NCI-H2171 treated with DMSO at 0.1 percent for 48 hours (cell line): ENCODE results near the gene EIF6.
"Not testable (repeated sequence)": the region's sequence is repeated elsewhere in the genome, so short reads cannot be mapped to it uniquely, and the experiment has no call there.

ENCODE experiments used
- DNase-seq: peaks from one replicate; lab custom pipeline; 2025; lab: John Stamatoyannopoulos, UW

The EIF6 gene

DNA sequence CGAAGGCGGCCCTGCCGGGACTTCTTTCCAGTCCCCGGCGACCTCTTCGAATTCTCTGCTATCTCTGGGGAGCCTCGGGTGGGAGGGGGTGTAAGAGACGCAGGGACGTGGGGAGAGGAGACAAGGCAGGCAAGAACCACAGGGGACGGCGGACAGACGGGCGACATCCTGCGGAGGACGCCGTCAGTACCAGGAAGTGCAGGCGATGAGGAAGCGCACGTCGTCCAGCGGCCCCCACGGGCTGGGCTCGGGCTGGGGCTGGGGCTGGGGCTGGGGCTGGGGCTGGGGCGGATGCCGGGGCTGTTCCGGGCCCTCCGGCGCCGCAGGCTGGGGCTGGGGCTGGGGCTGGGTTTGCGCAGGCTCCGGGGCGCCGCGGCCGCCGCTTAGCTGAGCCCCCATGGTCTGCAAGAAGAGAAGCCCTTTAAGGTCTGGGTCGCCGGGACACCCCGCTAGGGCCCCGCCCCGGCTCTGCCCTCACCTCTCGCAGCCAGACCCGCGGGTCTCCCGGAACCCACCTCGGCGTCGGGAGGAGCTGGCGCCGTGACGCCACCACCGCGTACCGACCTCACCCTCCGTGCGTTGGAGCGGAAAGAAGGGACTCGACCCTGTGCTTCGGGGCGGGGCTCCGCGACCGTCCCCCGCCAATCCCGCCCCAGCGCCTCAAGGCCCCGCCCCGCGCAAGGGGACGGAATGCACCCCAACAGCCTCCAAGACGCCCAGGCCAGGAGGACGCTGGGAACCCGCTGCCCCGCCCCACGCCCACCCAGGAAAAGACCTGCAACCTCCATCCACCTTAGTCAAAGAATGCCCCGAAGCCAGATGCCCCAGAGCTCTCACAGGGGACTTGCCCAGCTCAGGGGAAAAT is 6.8 kb downstream of the EIF6 start, which contains the start of gene MMP24OS:
MMP24OS (minus strand) TSS at position 592 of the 865 bp plus-strand sequence; CDS start at position 399, 193 bp downstream.
- peak; percentile 81 for DNase-seq

DNA sequence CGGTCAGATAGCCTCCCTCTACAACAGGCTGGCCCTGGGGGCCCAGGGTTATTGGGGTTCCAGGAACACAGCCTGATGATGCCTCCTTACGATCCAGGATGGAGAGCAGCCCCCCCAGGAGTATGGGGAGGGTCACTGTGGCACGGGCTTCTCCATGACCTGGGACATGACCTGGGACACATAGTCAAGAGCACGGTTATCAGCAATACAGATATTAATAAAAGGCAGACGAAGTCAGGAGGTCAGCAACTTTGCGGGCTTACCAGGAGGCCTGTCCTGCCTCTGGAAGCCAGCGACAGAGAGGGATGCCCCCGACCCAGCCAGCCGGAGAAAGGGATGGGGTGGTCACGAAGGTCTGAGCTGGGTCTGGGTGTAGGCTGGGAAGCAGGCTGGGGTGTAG is 7.4 kb downstream of the EIF6 start:
- DNase-seq: no peak

DNA sequence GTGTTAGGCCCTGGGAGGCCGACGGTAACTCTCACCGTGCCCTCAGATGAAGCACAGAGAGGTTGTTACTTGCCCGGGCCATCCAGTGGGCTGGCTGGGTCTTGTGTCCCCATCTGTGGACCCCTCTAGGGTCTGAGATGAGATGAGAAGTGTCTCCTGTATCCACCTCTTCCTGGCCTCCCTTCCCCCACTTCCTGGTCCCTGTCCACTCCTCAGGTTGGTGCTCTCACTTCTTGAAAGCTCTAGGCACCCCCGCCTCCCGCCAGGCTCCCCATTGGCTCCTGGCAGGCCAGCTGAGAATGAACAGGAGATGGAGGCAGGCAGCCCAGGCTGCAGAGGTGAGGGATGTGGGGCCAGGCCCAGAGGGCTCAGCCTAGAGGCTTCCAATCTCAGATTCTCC is 8.2 kb downstream of the EIF6 start:
- DNase-seq: no peak

GRCh38 chr20:35275741-35276251 is 8.8 kb downstream of the EIF6 start:
- DNase-seq: no peak

- no peak for DNase-seq
Measured at GRCh38 chr20:35274172-35275092, 10.1 kb downstream of the EIF6 start.

DNA sequence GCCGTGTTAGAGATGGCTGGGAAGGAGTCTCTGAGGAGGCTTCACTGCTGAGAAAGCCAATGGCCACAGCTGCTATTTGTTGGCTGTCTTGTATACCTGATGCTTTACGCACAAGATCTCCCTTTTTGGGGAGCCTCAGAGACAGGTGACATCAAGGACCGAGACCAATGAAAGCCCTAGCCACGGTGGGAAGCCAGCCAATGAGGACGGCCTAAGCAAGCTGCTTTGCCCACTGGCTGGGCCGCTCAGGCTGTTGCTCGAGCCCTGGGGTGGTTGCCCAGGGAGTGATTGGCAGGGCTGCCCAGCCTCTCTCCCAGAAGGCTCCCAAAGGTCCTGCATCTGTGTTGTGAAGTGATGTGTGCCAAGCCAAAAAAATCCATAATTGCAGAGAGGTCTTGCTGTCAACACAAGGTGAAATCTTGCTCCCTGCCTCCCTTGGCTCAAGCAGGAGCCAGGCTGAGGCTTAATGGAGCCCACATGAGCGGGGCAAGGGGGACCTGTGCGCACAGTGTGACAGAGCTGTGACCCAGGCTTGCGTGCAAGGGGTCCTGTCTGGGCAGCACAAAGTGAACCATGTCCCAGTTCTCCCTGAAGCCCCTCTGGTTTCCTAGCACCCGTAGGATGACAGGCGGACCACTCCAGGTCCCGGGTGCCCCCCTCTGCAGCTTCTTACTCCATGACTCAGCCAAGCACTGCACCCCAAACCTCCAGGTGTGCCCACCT is 11.0 kb downstream of the EIF6 start:
- no peak for DNase-seq

- no peak for DNase-seq
Measured at GRCh38 chr20:35271904-35272303, 12.7 kb downstream of the EIF6 start.

DNA sequence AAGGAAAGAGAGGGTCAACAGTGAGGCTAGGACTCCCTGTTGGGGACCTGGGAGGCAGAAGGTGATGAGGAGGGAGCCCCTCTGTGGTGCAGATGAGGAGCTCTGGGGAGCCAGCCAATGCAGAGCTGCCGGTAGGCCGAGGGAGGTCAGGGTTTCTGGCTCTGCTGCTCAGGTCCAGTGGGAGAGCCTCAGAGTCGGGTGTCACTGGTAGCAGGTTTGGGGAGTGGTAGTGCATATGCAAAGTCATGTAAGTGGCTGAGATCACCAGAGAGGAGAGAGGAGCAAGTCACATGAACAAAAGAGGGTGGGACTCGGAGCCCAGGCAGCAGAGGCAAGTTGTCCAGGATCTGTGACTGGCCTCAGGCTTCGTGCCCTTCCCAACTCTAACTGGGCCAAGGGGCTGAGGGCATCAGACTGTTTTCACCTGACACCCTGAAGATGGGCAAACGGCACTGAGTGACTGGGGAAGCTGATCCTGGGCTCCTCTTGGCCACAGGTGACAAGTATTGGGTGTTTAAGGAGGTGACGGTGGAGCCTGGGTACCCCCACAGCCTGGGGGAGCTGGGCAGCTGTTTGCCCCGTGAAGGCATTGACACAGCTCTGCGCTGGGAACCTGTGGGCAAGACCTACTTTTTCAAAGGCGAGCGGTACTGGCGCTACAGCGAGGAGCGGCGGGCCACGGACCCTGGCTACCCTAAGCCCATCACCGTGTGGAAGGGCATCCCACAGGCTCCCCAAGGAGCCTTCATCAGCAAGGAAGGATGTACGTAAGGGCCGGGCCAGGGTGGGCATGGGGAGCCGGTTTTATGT is 13.3 kb downstream of the EIF6 start:
- no peak for DNase-seq

DNA sequence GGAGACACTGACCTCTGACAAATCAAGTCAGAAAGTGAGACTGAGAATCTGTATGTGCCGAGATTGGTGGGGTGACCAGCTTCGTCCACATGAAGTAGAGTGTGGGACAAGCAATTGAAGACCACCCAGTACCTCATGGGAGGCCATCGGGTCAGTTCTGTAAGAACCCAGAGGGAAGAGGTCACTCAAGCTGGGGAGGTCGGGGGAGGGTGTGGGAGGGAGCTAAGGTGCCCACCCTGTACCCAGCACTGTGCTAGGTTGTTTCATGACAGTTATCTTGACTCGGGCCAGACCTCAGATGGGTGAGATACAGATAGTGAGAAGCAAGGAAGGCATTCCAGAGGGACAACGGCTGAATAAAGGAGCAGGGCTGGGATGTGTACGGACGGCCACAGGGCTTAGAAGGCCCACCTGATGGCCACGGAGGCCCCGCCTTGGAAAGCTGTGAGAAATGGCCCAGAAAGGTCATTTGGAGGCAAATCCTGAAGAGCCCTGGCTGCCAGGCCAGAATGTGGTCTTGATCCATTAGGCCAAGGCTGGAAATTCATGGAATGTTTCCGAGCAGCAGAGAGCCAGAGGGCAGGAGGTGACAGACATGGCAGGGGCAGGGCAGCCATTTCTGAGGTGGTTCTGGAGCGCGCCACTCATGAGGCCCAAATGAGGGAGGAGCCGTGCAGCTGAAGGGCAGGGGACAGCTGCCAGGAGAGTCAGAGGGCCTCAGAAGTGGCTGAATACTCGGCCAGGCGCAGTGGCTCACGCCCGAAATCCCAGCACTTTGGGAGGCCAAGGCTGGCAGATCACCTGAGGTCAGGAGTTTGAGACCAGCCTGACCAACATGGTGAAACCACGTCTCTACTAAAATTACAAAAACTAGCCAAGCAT is 14.3 kb downstream of the EIF6 start:
- DNase-seq: no peak

- peak; percentile 39 for DNase-seq
Measured at GRCh38 chr20:35269055-35269781, 15.4 kb downstream of the EIF6 start.

GRCh38 chr20:35267092-35267491 is 17.5 kb downstream of the EIF6 start:
- no peak for DNase-seq

GRCh38 chr20:35264755-35265154 is 19.8 kb downstream of the EIF6 start:
- peak; percentile 41 for DNase-seq

GRCh38 chr20:35263532-35264341 is 20.8 kb downstream of the EIF6 start:
- DNase-seq: peak; percentile 82

DNA sequence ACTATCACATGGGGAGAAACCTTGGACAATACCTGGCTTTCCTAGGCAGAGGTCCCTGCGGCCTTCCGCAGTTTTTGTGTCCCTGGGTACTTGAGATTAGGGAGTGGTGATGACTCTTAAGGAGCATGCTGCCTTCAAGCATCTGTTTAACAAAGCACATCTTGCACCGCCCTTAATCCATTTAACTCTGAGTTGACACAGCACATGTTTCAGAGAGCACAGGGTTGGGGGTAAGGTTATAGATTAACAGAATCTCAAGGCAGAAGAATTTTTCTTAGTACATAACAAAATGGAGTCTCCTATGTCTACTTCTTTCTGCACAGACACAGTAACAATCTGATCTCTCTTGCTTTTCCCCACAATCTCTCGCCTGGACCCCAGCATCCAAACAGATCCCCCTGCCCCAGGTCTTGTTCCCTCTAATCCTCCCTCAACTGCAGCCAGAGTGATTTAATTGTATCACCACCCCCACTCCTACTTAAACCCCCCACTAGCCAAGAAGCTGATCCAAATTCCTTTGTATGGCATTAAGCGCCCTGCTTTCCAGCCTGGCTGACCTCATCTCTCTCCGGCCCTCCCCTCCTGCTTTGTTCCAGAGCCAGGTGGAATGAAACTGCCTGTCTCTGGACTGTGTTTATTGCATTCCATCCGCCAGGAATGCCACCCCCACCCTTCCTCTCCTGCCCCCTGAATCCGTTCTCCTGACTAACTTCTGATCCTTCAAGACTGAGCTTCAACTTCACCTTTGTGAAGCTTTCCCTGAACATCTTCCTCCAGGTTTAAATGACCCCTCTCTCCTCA is 21.6 kb downstream of the EIF6 start:
- DNase-seq: not testable (repeated sequence)

DNA sequence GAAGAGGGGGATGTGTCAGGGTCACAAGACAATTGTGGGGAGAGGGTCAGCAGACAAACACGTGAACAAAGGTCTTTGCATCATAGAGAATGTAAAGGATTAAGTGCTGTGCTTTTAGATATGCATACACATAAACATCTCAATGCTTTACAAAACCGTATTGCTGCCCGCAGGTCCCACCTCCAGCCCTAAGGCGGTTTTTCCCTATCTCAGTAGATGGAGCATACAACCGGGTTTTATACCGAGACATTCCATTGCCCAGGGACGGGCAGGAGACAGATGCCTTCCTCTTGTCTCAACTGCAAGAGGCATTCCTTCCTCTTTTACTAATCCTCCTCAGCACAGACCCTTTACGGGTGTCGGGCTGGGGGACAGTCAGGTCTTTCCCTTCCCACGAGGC is 22.3 kb downstream of the EIF6 start:
- DNase-seq: not testable (repeated sequence)

DNA sequence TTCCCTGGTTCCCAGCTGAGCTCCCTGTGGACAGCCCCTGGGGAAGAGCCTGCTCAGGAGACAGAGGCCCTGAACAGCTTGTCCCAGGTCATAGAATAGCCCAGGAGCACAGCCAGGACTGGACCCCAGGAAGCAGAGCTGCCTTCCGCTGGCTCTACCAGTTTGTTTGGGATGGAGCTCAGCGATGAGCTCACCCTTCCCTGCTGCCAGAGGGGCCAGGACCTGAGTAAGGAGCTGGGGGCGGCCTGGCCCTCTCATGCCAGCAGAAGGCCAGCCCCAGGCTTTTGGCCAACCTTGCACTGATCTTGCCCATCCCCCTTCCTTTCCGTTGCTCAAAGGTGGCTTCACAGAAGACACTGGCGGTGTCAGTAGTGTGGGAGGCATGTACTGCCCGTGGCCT is 24.1 kb downstream of the EIF6 start:
- DNase-seq: no peak

- DNase-seq: no peak
Measured at GRCh38 chr20:35257175-35257909, 27.2 kb downstream of the EIF6 start.
